Natural killer cell treated with Interleukin-12 subunit alpha and Interleukin-12 subunit beta and Interleukin-15 and Interleukin-18, amount 100 ng/mL, for 72 hours (primary cell): Measurements from ENCODE around the gene CDK2AP2. TPM values are rescaled to one million over a fixed set of nuclear protein-coding genes. Genes with fewer than 3 reads are reported as not detected.
A peak's percentile ranks its signal among the peaks of the same experiment; 100 is the strongest.
"Not testable (repeated sequence)": the region's sequence is repeated elsewhere in the genome, so short reads cannot be mapped to it uniquely, and the experiment has no call there.

Experiments used
- ATAC-seq, 2 donors: fragments of 150-1000 bp; cut with Tn5 transposase in 1 of 2; sonication (Bioruptor Pico), chemical (Tn5 transposase) in 1 of 2; 2 replicates each; pipeline ENCODE4 v1.10.0; 2021
- DNase-seq: peaks from one replicate; pipeline ENCODE4 v3.0.0; 2022; ENCODE audit warnings: low spot score
- H3K27ac Mint-ChIP-seq, 2 donors: 1 replicate in 1 of 2; 2 replicates in 1 of 2; pipeline ENCODE4 v1.8.0; 2022; ENCODE audit warnings: mixed read lengths in 2 of 2, mild to moderate bottlenecking in 1 of 2, moderate library complexity in 1 of 2
- H3K27me3 Mint-ChIP-seq, 2 donors: 1 replicate in 1 of 2; 2 replicates in 1 of 2; pipeline ENCODE4 v1.8.0; 2022; ENCODE audit warnings: mixed read lengths in 2 of 2
- H3K36me3 Mint-ChIP-seq: one replicate; pipeline ENCODE4 v1.8.0; 2022; ENCODE audit warnings: mixed read lengths
- H3K4me1 Mint-ChIP-seq, 2 donors: 1 replicate in 1 of 2; 2 replicates in 1 of 2; pipeline ENCODE4 v1.8.0; 2022; ENCODE audit warnings: low read depth in 2 of 2, mixed read lengths in 2 of 2, mild to moderate bottlenecking in 1 of 2
- H3K4me3 Mint-ChIP-seq: one replicate; pipeline ENCODE4 v1.8.0; 2022; ENCODE audit warnings: mixed read lengths
- H3K9me3 Mint-ChIP-seq: 2 replicates; pipeline ENCODE4 v1.8.0; 2022; ENCODE audit warnings: mixed read lengths
- total RNA-seq, 2 donors: library from RNA; stranded (reverse); gene quantifications; one replicate each; pipeline ENCODE4 v1.2.3, GENCODE V29; 2022

Gene CDK2AP2
- total RNA-seq, 2 donors from 2014 or later, result 92.6 to 103 TPM

- no peaks in the 10 kb centered on the region for H3K36me3 Mint-ChIP-seq
- ATAC-seq (no peak), DNase-seq (no peak)
- H3K27me3 Mint-ChIP-seq, result no peaks in the 10 kb centered on the region
- H3K4me1 Mint-ChIP-seq, result no peaks in the 10 kb centered on the region
- H3K4me3 Mint-ChIP-seq, result no peak overlapping the region
- no peaks in the 10 kb centered on the region for H3K9me3 Mint-ChIP-seq
- no peak overlapping the region for H3K27ac Mint-ChIP-seq
Measured at GRCh38 chr11:67520856-67521824, 13.2 kb upstream of the CDK2AP2 start.

- H3K36me3 Mint-ChIP-seq, result no peaks in the 10 kb centered on the region
- H3K4me3 Mint-ChIP-seq, result no peak overlapping the region
- peaks cover 4 to 5% of the 10 kb centered on the region in 2 donors for H3K27me3 Mint-ChIP-seq
- H3K9me3 Mint-ChIP-seq, result no peaks in the 10 kb centered on the region
- H3K27ac Mint-ChIP-seq, result no peak overlapping the region
- ATAC-seq, result no peak
- DNase-seq, result no peak
- H3K4me1 Mint-ChIP-seq, result no peaks in the 10 kb centered on the region
Measured at GRCh38 chr11:67519726-67520125, 11.8 kb upstream of the CDK2AP2 start.

GRCh38 chr11:67517784-67518552 is 10.0 kb upstream of the CDK2AP2 start:
- H3K27ac Mint-ChIP-seq, result no peak overlapping the region
- no peaks in the 10 kb centered on the region for H3K9me3 Mint-ChIP-seq
- ATAC-seq (no peak), DNase-seq (no peak)
- no peaks in the 10 kb centered on the region for H3K36me3 Mint-ChIP-seq
- no peaks in the 10 kb centered on the region for H3K4me1 Mint-ChIP-seq
- H3K4me3 Mint-ChIP-seq, result no peak overlapping the region
- peaks cover 4 to 5% of the 10 kb centered on the region in 2 donors for H3K27me3 Mint-ChIP-seq

- Mint-ChIP-seq H3K4me1 (no peaks in the 10 kb centered on the region), H3K27ac (no peak overlapping the region), H3K4me3 (no peak overlapping the region), H3K27me3 (peaks cover 4 to 5% of the 10 kb centered on the region in 2 donors), H3K36me3 (no peaks in the 10 kb centered on the region), H3K9me3 (no peaks in the 10 kb centered on the region)
- no peak for DNase-seq
- ATAC-seq, result no peak
Measured at GRCh38 chr11:67516806-67517205, 8.8 kb upstream of the CDK2AP2 start.

- no peaks in the 10 kb centered on the region for H3K36me3 Mint-ChIP-seq
- no peak overlapping the region for H3K27ac Mint-ChIP-seq
- no peak for ATAC-seq
- peaks cover 8 to 11% of the 10 kb centered on the region in 2 donors for H3K27me3 Mint-ChIP-seq
- H3K4me1 Mint-ChIP-seq, result peaks cover 3 to 5% of the 10 kb centered on the region in 2 donors
- H3K9me3 Mint-ChIP-seq, result no peaks in the 10 kb centered on the region
- no peak overlapping the region for H3K4me3 Mint-ChIP-seq
- DNase-seq, result no peak
Measured at GRCh38 chr11:67514116-67514515, 6.2 kb upstream of the CDK2AP2 start.

GRCh38 chr11:67511558-67511957 is 3.6 kb upstream of the CDK2AP2 start:
- H3K4me3 Mint-ChIP-seq, H3K9me3 Mint-ChIP-seq, DNase-seq, H3K36me3 Mint-ChIP-seq, ATAC-seq, H3K27ac Mint-ChIP-seq: not testable (repeated sequence)
- Mint-ChIP-seq H3K27me3 (peaks cover 8 to 11% of the 10 kb centered on the region in 2 donors), H3K4me1 (peaks cover 15 to 16% of the 10 kb centered on the region in 2 donors)

GRCh38 chr11:67510023-67510345 is 2.0 kb upstream of the CDK2AP2 start:
- H3K4me3 Mint-ChIP-seq, result peak overlapping the region; percentile 92

GRCh38 chr11:67508486-67509121 is 642 bp upstream of the CDK2AP2 start:
- peaks cover 25% of the 10 kb centered on the region in 2 donors for H3K4me1 Mint-ChIP-seq
- peak overlapping the region; percentile 92 to 93 for H3K27ac Mint-ChIP-seq
- peaks cover 3 to 7% of the 10 kb centered on the region in 2 donors for H3K27me3 Mint-ChIP-seq
- H3K9me3 Mint-ChIP-seq, result no peaks in the 10 kb centered on the region
- H3K36me3 Mint-ChIP-seq, result no peaks in the 10 kb centered on the region
- peak overlapping the region; percentile 92 for H3K4me3 Mint-ChIP-seq
- DNase-seq (peak; percentile 99), ATAC-seq (peak; percentile 58 to 70)

More at GRCh38 chr11:67510023-67510345, 2.0 kb upstream of the CDK2AP2 start:
- Mint-ChIP-seq H3K36me3 (no peaks in the 10 kb centered on the region), H3K9me3 (no peaks in the 10 kb centered on the region), H3K27me3 (peaks cover 3 to 7% of the 10 kb centered on the region in 2 donors), H3K27ac (peak overlapping the region in 1 of 2 donors; percentile 92), H3K4me1 (peaks cover 24 to 25% of the 10 kb centered on the region in 2 donors)
- ATAC-seq (no peak), DNase-seq (no peak)

- no peak for ATAC-seq
- DNase-seq, result no peak
- Mint-ChIP-seq H3K36me3 (no peaks in the 10 kb centered on the region), H3K27ac (peak overlapping the region; percentile 92 to 93), H3K4me1 (peaks cover 32% of the 10 kb centered on the region in 2 donors), H3K27me3 (peaks cover 3 to 7% of the 10 kb centered on the region in 2 donors), H3K9me3 (no peaks in the 10 kb centered on the region), H3K4me3 (peak overlapping the region; percentile 92)
Measured at GRCh38 chr11:67507242-67507863, 609 bp downstream of the CDK2AP2 start.

- Mint-ChIP-seq H3K27me3 (peaks cover 3 to 7% of the 10 kb centered on the region in 2 donors), H3K4me3 (peak overlapping the region; percentile 92), H3K36me3 (no peaks in the 10 kb centered on the region), H3K9me3 (no peaks in the 10 kb centered on the region), H3K27ac (peak overlapping the region; percentile 92 to 93), H3K4me1 (peaks cover 32% of the 10 kb centered on the region in 2 donors)
- no peak for DNase-seq
- ATAC-seq, result no peak
Measured at GRCh38 chr11:67506426-67507051, 1.4 kb downstream of the CDK2AP2 start.

GRCh38 chr11:67505605-67506396 is 2.2 kb downstream of the CDK2AP2 start:
- peak; percentile 44 to 49 for ATAC-seq

GRCh38 chr11:67504950-67505581 is 2.9 kb downstream of the CDK2AP2 start, which contains the start of gene PITPNM1:
Gene PITPNM1, minus strand, starts transcription at chr11:67505363. Its CDS starts 1,183 bp downstream, at chr11:67504180.
- peak; percentile 86 for DNase-seq
- Mint-ChIP-seq H3K27me3 (no peaks in the 10 kb centered on the region), H3K9me3 (no peaks in the 10 kb centered on the region), H3K4me1 (peaks cover 41 to 42% of the 10 kb centered on the region in 2 donors), H3K4me3 (peak within 1 kb of the TSS; percentile 92), H3K36me3 (peaks cover 8% of the 10 kb centered on the region), H3K27ac (peak within 1 kb of the TSS; percentile 87 to 92)
- ATAC-seq, result peak; percentile 32 to 37

More at GRCh38 chr11:67505605-67506396, 2.2 kb downstream of the CDK2AP2 start:
- Mint-ChIP-seq H3K36me3 (peaks cover 5% of the 10 kb centered on the region), H3K4me1 (peaks cover 37% of the 10 kb centered on the region in 2 donors), H3K9me3 (no peaks in the 10 kb centered on the region), H3K27ac (peak overlapping the region; percentile 87 to 92), H3K4me3 (peak overlapping the region; percentile 92), H3K27me3 (peaks cover under 1% of the 10 kb centered on the region in 2 donors)
- peak; percentile 86 for DNase-seq
